BJ (cell line): Measurements from ENCODE around the gene CXCL8. TPM values are rescaled to one million over a fixed set of nuclear protein-coding genes. Genes with fewer than 3 reads are reported as not detected.

Experiments
- CTCF ChIA-PET: fragments of 350-600 bp; formaldehyde crosslinking; extraction: SDS; loops from one replicate; lab custom pipeline; 2021; ENCODE audit warnings: antibody characterized with exemption, inconsistent platforms; lab: Yijun Ruan, JAX
- POLR2A ChIA-PET: fragments of 300-600 bp; sonication (Branson Sonifier 250); formaldehyde crosslinking; extraction: SDS; loops from one replicate; lab custom pipeline; 2021; ENCODE audit warnings: antibody characterized with exemption; lab: Charles Lee
- DNase-seq: peaks from one replicate; pipeline ENCODE4 v3.0.0-alpha.2; 2011; ENCODE audit warnings: low read depth
- H3K27me3 ChIP-seq: 2 replicates; pipeline ENCODE4 v1.6.0; 2011; ENCODE audit warnings: low read length; ENCODE audit not compliant: control insufficient read depth, insufficient read depth
- H3K36me3 ChIP-seq: 2 replicates; pipeline ENCODE4 v1.5.1; 2011; ENCODE audit warnings: low read length; ENCODE audit not compliant: control insufficient read depth, insufficient read depth
- H3K4me3 ChIP-seq: 2 replicates; pipeline ENCODE4 v1.5.1; 2011; ENCODE audit warnings: low read depth, mild to moderate bottlenecking, control low read depth, low read length
- CTCF ChIP-seq: IDR thresholded peaks from 2 replicates; pipeline ENCODE4 v1.5.1; 2011; ENCODE audit warnings: low read depth, mild to moderate bottlenecking, control low read depth, inconsistent platforms, low read length, moderate library complexity; ENCODE audit not compliant: insufficient read depth
- polyA plus RNA-seq: library from polyadenylated mRNA; depleted of rRNA; stranded (reverse); fragments of >200 nt; gene quantifications from 2 replicates; pipeline ENCODE4 v1.2.3, GENCODE V29; 2011

Gene CXCL8
- polyA plus RNA-seq, 1 experiment: 1.1 TPM

GRCh38 chr4:73759357-73759756, 19.0 kb downstream of the CXCL8 start:
- no peak overlapping the region for H3K4me3 ChIP-seq
- POLR2A ChIA-PET: no interaction called here
- CTCF ChIA-PET: interaction anchor here (0.5 kb wide), 1 partner anchor 304 kb away, joined by 3 read pairs; no protein-coding TSS in a partner anchor
- H3K27me3 ChIP-seq: no peaks in the 10 kb centered on the region
- DNase-seq: no peak
- H3K36me3 ChIP-seq: no peaks in the 10 kb centered on the region
- no peak for TF ChIP-seq CTCF

- CTCF ChIA-PET: interaction anchor here (0.6 to 1.0 kb wide), 2 partner anchors 100 to 108 kb away, joined by 3 to 4 read pairs; no protein-coding TSS in a partner anchor
- no peak for DNase-seq
- POLR2A ChIA-PET: interaction anchor here (0.6 kb wide), 1 partner anchor 8 kb away, joined by 3 read pairs; no protein-coding TSS in a partner anchor
- Histone ChIP-seq H3K27me3 (no peaks in the 10 kb centered on the region), H3K4me3 (no peak overlapping the region), H3K36me3 (no peaks in the 10 kb centered on the region)
- TF ChIP-seq CTCF: no peak
Observed at GRCh38 chr4:73761856-73762255, 21.5 kb downstream of the CXCL8 start.

GRCh38 chr4:73762409-73762808, 22.0 kb downstream of the CXCL8 start:
- CTCF ChIA-PET: interaction anchor here (0.6 to 1.6 kb wide), 3 partner anchors 33 to 108 kb away, joined by 3 to 6 read pairs (median 4); no protein-coding TSS in a partner anchor
- Histone ChIP-seq H3K27me3 (no peaks in the 10 kb centered on the region), H3K4me3 (no peak overlapping the region), H3K36me3 (no peaks in the 10 kb centered on the region)
- POLR2A ChIA-PET: interaction anchor here (0.6 kb wide), 1 partner anchor 9 kb away, joined by 3 read pairs; no protein-coding TSS in a partner anchor
- TF ChIP-seq CTCF: no peak
- no peak for DNase-seq

- no peak for DNase-seq
- TF ChIP-seq CTCF: no peak
- Histone ChIP-seq H3K36me3 (no peaks in the 10 kb centered on the region), H3K27me3 (no peaks in the 10 kb centered on the region), H3K4me3 (no peak overlapping the region)
- ChIA-PET CTCF (interaction anchor here (1.0 to 1.6 kb wide), 3 partner anchors 14 to 34 kb away, joined by 3 to 6 read pairs (median 4); no protein-coding TSS in a partner anchor), POLR2A (no interaction called here)
Observed at GRCh38 chr4:73763877-73764276, 23.5 kb downstream of the CXCL8 start.

- Histone ChIP-seq H3K27me3 (no peaks in the 10 kb centered on the region), H3K36me3 (no peaks in the 10 kb centered on the region), H3K4me3 (no peak overlapping the region)
- DNase-seq: no peak
- TF ChIP-seq CTCF: no peak
- ChIA-PET POLR2A (no interaction called here), CTCF (interaction anchor here (1.0 to 1.1 kb wide), 2 partner anchors 13 to 30 kb away, joined by 3 read pairs; no protein-coding TSS in a partner anchor)
Observed at GRCh38 chr4:73764513-73764912, 24.1 kb downstream of the CXCL8 start.
